Calu3 (cell line): ENCODE data around the gene FAM13A. TPM values are rescaled to one million over a fixed set of nuclear protein-coding genes. Genes with fewer than 3 reads are reported as not detected.

Experiments used
- BruUV-seq: library from RNA; stranded (reverse); fragments of 400-500 nt; replicated peaks from 2 replicates; lab custom pipeline; 2021; lab: Mats Ljungman, UMichigan
- CTCF ChIA-PET: fragments of 300-600 bp; sonication (Branson Sonifier 250); formaldehyde crosslinking; loops from one replicate; lab custom pipeline; 2022; ENCODE audit warnings: antibody characterized with exemption; lab: Charles Lee
- DNase-seq: peaks from one replicate; pipeline ENCODE4 v3.0.0; 2022
- H3K27ac Mint-ChIP-seq: one replicate; pipeline ENCODE4 v1.8.0; 2022; ENCODE audit warnings: mixed read lengths; ENCODE audit not compliant: unreplicated experiment
- H3K27me3 Mint-ChIP-seq: one replicate; pipeline ENCODE4 v1.8.0; 2022; ENCODE audit warnings: mixed read lengths; ENCODE audit not compliant: unreplicated experiment
- H3K36me3 Mint-ChIP-seq: one replicate; pipeline ENCODE4 v1.8.0; 2022; ENCODE audit warnings: mild to moderate bottlenecking, moderate library complexity, mixed read lengths; ENCODE audit not compliant: insufficient read depth, unreplicated experiment
- H3K4me1 Mint-ChIP-seq: one replicate; pipeline ENCODE4 v1.8.0; 2022; ENCODE audit warnings: mild to moderate bottlenecking, low read depth, mixed read lengths; ENCODE audit not compliant: unreplicated experiment
- H3K4me3 Mint-ChIP-seq: one replicate; pipeline ENCODE4 v1.8.0; 2022; ENCODE audit warnings: mild to moderate bottlenecking, low read depth, moderate library complexity, mixed read lengths; ENCODE audit not compliant: unreplicated experiment
- H3K9me3 Mint-ChIP-seq: one replicate; pipeline ENCODE4 v1.8.0; 2022; ENCODE audit warnings: low read depth, mixed read lengths; ENCODE audit not compliant: unreplicated experiment
- intact Hi-C: fragments of 100-400 bp; cut with micrococcal nuclease; formaldehyde crosslinking; loops from one replicate; pipeline ENCODE4 v1.10.0; 2022; ENCODE audit not compliant: unreplicated experiment
- total RNA-seq: library from RNA; stranded (reverse); gene quantifications from 2 replicates; pipeline ENCODE4 v1.2.3, GENCODE V29; 2022
- TF ChIP-seq, protein P1 (sequence below): fragments of 200-600 bp; IDR thresholded peaks from one replicate; pipeline ENCODE4 v1.8.0; 2022; ENCODE audit warnings: antibody characterized with exemption; ENCODE audit not compliant: unreplicated experiment

The FAM13A gene
- total RNA-seq, 1 experiment from 2014 or later: 13.5 TPM

DNA sequence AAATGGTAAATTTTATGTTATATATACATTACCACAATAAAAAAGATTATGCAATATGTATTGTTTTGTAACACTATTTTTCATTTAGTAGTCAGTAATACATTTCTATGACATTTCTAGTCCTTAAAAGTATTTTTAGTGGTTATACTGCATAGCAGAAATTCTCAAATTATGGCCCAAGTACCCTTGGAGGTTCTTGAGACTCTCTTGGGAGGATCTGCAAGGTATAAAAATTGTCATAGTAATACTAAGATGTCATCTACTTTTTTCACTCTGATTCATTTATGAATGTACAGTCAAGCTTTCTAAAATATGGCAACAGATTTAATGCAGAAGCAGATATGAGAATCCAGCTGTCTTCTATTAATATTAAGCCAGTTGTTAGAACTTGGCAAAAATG lies 220.8 kb downstream of the FAM13A start:
- Mint-ChIP-seq H3K36me3 (no peaks in the 10 kb centered on the region), H3K27ac (no peak overlapping the region)
- no TSS peak for BruUV-seq

DNA sequence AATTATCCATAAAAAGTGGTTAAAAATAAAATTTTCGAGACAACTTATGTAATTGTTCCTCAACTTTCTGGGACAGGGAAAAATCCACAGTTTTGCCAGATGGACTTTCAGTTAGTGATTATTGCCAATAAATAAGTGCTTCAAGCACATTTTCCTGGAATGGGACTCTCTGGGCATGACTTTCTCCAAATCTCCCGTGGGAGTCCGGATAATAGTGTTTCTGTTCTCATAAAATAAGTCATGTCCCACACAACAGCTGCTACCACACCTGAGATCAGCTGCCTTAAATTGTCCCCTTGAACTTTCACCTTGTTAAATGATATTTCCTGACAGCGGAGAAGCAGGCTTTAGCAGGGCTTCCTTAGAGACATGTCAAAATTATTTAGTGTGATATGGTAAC lies 226.0 kb downstream of the FAM13A start:
- no TSS peak for BruUV-seq
- CTCF ChIA-PET: no interaction called here
- Mint-ChIP-seq H3K27me3 (no peaks in the 10 kb centered on the region), H3K4me1 (no peaks in the 10 kb centered on the region), H3K36me3 (no peaks in the 10 kb centered on the region), H3K27ac (no peak overlapping the region), H3K4me3 (no peak overlapping the region), H3K9me3 (no peaks in the 10 kb centered on the region)
- TF ChIP-seq, protein P1, sequence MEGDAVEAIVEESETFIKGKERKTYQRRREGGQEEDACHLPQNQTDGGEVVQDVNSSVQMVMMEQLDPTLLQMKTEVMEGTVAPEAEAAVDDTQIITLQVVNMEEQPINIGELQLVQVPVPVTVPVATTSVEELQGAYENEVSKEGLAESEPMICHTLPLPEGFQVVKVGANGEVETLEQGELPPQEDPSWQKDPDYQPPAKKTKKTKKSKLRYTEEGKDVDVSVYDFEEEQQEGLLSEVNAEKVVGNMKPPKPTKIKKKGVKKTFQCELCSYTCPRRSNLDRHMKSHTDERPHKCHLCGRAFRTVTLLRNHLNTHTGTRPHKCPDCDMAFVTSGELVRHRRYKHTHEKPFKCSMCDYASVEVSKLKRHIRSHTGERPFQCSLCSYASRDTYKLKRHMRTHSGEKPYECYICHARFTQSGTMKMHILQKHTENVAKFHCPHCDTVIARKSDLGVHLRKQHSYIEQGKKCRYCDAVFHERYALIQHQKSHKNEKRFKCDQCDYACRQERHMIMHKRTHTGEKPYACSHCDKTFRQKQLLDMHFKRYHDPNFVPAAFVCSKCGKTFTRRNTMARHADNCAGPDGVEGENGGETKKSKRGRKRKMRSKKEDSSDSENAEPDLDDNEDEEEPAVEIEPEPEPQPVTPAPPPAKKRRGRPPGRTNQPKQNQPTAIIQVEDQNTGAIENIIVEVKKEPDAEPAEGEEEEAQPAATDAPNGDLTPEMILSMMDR: no peak
- DNase-seq: no peak
- intact Hi-C loops: no loop called here

More for the DNA sequence above, 220.8 kb downstream of the FAM13A start:
- TF ChIP-seq, protein P1: no peak
- H3K4me3 Mint-ChIP-seq: no peak overlapping the region
- H3K4me1 Mint-ChIP-seq: no peaks in the 10 kb centered on the region
- intact Hi-C loops: no loop called here
- CTCF ChIA-PET: no interaction called here
- no peaks in the 10 kb centered on the region for H3K27me3 Mint-ChIP-seq
- DNase-seq: no peak
- no peaks in the 10 kb centered on the region for H3K9me3 Mint-ChIP-seq

DNA sequence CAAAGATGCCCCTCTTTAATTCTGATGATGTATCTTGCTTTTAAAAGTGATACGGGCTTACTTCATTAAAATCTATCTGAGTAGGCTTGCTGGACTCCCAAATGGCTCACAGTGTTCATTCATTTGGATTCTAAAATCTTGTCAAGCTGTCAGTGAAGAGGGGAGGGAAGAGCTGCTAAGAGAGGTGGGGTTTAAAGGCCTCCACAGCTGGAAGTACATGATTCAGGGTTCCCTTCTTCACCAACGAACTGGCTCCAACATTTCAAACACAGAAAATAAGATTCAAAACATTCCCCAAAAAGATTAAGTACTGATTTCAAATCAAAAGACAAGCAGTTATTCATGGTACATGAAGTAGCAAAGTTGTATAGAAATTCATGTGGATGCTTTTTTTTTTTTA lies 226.4 kb downstream of the FAM13A start:
- no TSS peak for BruUV-seq
- intact Hi-C loops: no loop called here
- no peak for DNase-seq
- CTCF ChIA-PET: no interaction called here
- Mint-ChIP-seq H3K27me3 (no peaks in the 10 kb centered on the region), H3K4me1 (no peaks in the 10 kb centered on the region), H3K27ac (no peak overlapping the region), H3K4me3 (no peak overlapping the region), H3K9me3 (no peaks in the 10 kb centered on the region), H3K36me3 (no peaks in the 10 kb centered on the region)
- TF ChIP-seq, protein P1: no peak

DNA sequence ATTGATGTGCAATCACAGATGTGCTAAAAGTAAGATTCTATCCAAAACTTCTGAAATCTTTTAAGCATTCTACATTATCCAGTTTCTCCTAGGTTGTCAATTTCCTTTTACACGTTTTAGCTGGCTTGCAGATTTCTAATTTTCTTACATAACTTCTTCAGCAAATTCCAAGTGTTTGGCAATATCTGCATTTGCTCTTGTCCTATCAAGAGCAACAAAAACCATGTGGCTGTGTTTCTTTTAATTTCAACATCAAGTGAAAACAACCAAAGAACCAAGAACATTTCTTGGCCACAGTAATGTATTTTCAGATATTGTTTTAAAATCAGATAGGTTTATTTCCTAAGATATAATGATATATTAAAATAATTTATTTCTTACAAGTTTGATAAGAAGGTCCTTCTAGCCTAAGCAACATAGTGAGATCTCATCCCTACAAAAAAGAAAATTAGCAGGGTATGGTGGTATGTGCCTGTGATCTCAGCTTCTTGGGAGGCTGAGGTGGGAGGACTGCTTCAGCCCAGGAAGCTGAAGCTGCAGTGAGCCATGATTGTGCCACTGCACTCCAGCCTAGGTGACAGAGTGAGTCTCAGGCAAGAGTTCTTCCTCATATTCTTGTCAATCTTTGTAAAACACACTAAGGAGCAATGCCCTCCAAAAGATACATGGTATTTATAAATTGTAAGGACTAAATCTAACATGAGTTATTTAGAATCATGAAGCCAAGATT lies 228.0 kb downstream of the FAM13A start:
- Mint-ChIP-seq H3K27me3 (no peaks in the 10 kb centered on the region), H3K27ac (no peak overlapping the region), H3K4me1 (no peaks in the 10 kb centered on the region), H3K4me3 (no peak overlapping the region), H3K9me3 (no peaks in the 10 kb centered on the region), H3K36me3 (no peaks in the 10 kb centered on the region)
- no TSS peak for BruUV-seq
- CTCF ChIA-PET: no interaction called here
- TF ChIP-seq, protein P1: no peak
- DNase-seq: no peak
- intact Hi-C loops: no loop called here
